ENCODE results near the gene SETD3.

SETD3 gene

GRCh38 chr14:99516156-99516870 is 35.7 kb upstream of the SETD3 start:
- DNase-seq, result no peak

- no peak for DNase-seq
Measured at GRCh38 chr14:99515301-99516155, 34.9 kb upstream of the SETD3 start.

GRCh38 chr14:99514552-99515300 is 34.1 kb upstream of the SETD3 start:
- DNase-seq, result no peak

- no peak for DNase-seq
Measured at GRCh38 chr14:99513946-99514551, 33.4 kb upstream of the SETD3 start.

GRCh38 chr14:99513183-99513694 is 32.6 kb upstream of the SETD3 start:
- DNase-seq, result no peak

GRCh38 chr14:99512571-99513182 is 32.0 kb upstream of the SETD3 start:
- DNase-seq, result no peak

- no peak for DNase-seq
Measured at GRCh38 chr14:99512110-99512449, 31.4 kb upstream of the SETD3 start.

GRCh38 chr14:99511421-99512109 is 30.9 kb upstream of the SETD3 start:
- DNase-seq, result no peak

GRCh38 chr14:99510556-99511139 is 30.0 kb upstream of the SETD3 start:
- no peak for DNase-seq

- no peak for DNase-seq
Measured at GRCh38 chr14:99509871-99510555, 29.4 kb upstream of the SETD3 start.

- no peak for DNase-seq
Measured at GRCh38 chr14:99508896-99509629, 28.4 kb upstream of the SETD3 start.

GRCh38 chr14:99507860-99508640 is 27.4 kb upstream of the SETD3 start:
- DNase-seq, result no peak

- DNase-seq, result no peak
Measured at GRCh38 chr14:99506276-99506675, 25.6 kb upstream of the SETD3 start.

GRCh38 chr14:99505089-99505488 is 24.4 kb upstream of the SETD3 start:
- DNase-seq, result no peak

- no peak for DNase-seq
Measured at GRCh38 chr14:99503848-99504453, 23.3 kb upstream of the SETD3 start.

GRCh38 chr14:99502989-99503421 is 22.3 kb upstream of the SETD3 start:
- no peak for DNase-seq

GRCh38 chr14:99497894-99498293 is 17.2 kb upstream of the SETD3 start:
- no peak for DNase-seq

- no peak for DNase-seq
Measured at GRCh38 chr14:99497341-99497740, 16.7 kb upstream of the SETD3 start.

- DNase-seq, result no peak
Measured at GRCh38 chr14:99484106-99484505, 3.4 kb upstream of the SETD3 start.
